Measurements from ENCODE around the gene BEST3. TPM values are rescaled to one million over a fixed set of nuclear protein-coding genes. Genes with fewer than 3 reads are reported as not detected.

Gene BEST3
- total and polyA plus RNA-seq, 2 donors (not counting 3 experiments of a cell fraction or from before 2014, with no cell fraction given): 0.12 to 0.18 TPM

DNA sequence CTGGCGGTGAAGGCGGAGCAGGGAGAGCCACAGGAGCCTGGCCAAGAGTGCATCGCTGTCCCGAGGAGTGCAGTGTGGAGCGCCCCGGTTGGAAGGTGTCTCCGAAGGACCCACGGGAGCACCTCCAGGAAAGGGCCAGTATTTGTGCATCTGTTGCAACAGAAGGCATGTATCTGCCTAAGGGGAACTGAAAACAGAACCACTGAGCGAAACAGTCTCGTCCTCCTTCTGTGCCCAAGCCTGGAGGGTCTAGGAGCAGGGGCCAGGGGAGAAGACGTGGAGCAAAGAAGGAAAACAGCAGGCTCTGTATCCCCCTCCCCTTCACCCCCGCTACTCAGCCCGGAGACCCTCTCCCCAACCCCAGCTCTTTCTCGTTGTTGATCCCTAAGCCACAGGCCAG is 83.1 kb downstream of the BEST3 start:
- Histone ChIP-seq H3K27me3 (ENCODE audit: control insufficient read depth in 2 of 2, insufficient read depth in 2 of 2, low read length in 2 of 2) (peaks cover 0 to 11% of the 10 kb centered on the region in 2 experiments), H3K36me3 (ENCODE audit: control insufficient read depth in 2 of 2, extremely low read depth in 1 of 2, insufficient read depth in 2 of 2, low read length in 2 of 2) (no peaks in the 10 kb centered on the region), H3K4me3 (replicated peaks in 1 of 3; ENCODE audit: insufficient read depth in 1 of 3, low read depth in 1 of 3, low read length in 3 of 3) (no peak overlapping the region), H3K9me3 (replicated peaks; ENCODE audit: control insufficient read depth, insufficient read depth, low read length) (no peaks in the 10 kb centered on the region), H4K20me1 (replicated peaks; ENCODE audit: control insufficient read depth, extremely low read depth, insufficient read depth, low read length) (no peaks in the 10 kb centered on the region), H2AFZ (ENCODE audit: low read depth, low read length) (no peak overlapping the region), H3K9ac (replicated peaks; ENCODE audit: extremely low read depth, insufficient read depth, low read length) (no peak overlapping the region), H3K27ac (ENCODE audit: insufficient read depth, low read depth, low read length) (no peak overlapping the region), H3K79me2 (ENCODE audit: control insufficient read depth, insufficient read depth, low read length) (no peaks in the 10 kb centered on the region), H3K4me2 (ENCODE audit: insufficient read depth, low read length) (no peak overlapping the region), H3K4me1 (ENCODE audit: control insufficient read depth, extremely low read depth, insufficient read depth, low read length) (no peaks in the 10 kb centered on the region), H3K9me1 (replicated peaks; ENCODE audit: control insufficient read depth, extremely low read depth, insufficient read depth, low read length) (no peaks in the 10 kb centered on the region)
- POLR2A ChIA-PET: no interaction called here
- no peak for TF ChIP-seq POLR2A (IDR thresholded peaks at IDR 0.05; ENCODE audit: low read depth, low read length)
- TF ChIP-seq POLR2AphosphoS5 (IDR thresholded peaks at IDR 0.05; ENCODE audit: insufficient read depth, low read depth, low read length): no peak
- no peak for TF ChIP-seq JUN (IDR thresholded peaks at IDR 0.05; ENCODE audit: borderline replicate concordance, insufficient read depth, insufficient read length, low read depth)
- TF ChIP-seq MYC (IDR thresholded peaks at IDR 0.05; ENCODE audit: low read depth, low read length): no peak
- TF ChIP-seq FOS (IDR thresholded peaks at IDR 0.05; ENCODE audit: borderline replicate concordance, insufficient read depth, low read length): no peak
- TF ChIP-seq, protein P1, sequence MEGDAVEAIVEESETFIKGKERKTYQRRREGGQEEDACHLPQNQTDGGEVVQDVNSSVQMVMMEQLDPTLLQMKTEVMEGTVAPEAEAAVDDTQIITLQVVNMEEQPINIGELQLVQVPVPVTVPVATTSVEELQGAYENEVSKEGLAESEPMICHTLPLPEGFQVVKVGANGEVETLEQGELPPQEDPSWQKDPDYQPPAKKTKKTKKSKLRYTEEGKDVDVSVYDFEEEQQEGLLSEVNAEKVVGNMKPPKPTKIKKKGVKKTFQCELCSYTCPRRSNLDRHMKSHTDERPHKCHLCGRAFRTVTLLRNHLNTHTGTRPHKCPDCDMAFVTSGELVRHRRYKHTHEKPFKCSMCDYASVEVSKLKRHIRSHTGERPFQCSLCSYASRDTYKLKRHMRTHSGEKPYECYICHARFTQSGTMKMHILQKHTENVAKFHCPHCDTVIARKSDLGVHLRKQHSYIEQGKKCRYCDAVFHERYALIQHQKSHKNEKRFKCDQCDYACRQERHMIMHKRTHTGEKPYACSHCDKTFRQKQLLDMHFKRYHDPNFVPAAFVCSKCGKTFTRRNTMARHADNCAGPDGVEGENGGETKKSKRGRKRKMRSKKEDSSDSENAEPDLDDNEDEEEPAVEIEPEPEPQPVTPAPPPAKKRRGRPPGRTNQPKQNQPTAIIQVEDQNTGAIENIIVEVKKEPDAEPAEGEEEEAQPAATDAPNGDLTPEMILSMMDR (IDR thresholded peaks at IDR 0.05; ENCODE audit: extremely low read depth in 1 of 2, insufficient read depth in 1 of 2, low read depth in 1 of 2, low read length in 2 of 2): no peak
- TF ChIP-seq, protein P2, sequence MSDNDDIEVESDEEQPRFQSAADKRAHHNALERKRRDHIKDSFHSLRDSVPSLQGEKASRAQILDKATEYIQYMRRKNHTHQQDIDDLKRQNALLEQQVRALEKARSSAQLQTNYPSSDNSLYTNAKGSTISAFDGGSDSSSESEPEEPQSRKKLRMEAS (IDR thresholded peaks at IDR 0.05; ENCODE audit: insufficient read depth, insufficient read length): no peak
- TF ChIP-seq GATA2 (IDR thresholded peaks at IDR 0.05; ENCODE audit: insufficient read depth, insufficient read length, low read depth, low read length): no peak
- TF ChIP-seq EZH2 (IDR thresholded peaks at IDR 0.05; ENCODE audit: borderline replicate concordance, low read depth, low read length, severe bottlenecking): no peak
- no TSS peak for BruUV-seq (replicated peaks)
- FAIRE-seq (no peak), DNase-seq (ENCODE audit: low read depth, low spot score) (no peak)
- intact Hi-C loops (cut with micrococcal nuclease): no loop called here
- CTCF ChIA-PET: interaction anchor here (1.6 kb wide), 1 partner anchor 20 kb away, joined by 5 read pairs; no protein-coding TSS in a partner anchor
- dilution Hi-C loops (cut with MboI; ENCODE audit: extremely low pct_ligation_motif_present, low sequenced_read_pairs): no loop called here
